ENCODE results near the gene WNK2.
"Not testable (repeated sequence)": the region's sequence is repeated elsewhere in the genome, so short reads cannot be mapped to it uniquely, and the experiment has no call there.

WNK2 gene

DNA sequence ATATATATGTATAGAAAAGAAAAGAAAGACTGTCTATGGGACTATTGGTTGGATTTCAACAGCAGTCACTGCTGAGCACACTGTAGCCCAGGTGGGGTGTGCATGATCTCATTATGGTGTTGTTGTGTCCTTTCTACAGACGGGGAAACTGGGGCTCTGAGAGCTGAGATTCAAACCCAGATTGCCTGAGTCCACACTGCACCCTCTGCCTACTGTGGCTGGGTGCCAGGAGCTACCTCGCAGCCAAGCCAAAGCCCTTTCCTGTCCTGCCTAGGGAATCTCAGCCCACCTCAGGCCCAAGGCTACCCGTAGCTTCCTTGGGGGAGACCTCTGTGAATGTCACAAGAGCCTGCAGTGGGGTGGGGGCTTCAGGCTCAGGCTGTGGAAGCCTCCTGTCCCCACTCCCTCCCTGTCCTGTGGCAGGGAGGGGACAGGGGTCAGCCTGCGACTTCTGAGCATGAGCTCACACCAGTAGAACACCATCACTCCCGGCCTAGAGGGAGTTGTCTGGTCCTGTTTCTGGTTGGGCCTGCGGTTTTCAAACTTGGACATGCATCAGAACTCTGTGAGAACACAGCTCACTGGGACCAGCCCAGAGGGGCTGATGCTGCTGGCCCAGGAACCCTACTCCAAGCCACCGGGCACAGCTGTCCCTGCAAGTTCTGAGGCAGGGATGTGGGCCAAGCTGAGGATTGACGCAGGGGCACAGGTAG lies 42.0 kb upstream of the WNK2 start:
- H3K36me3 ChIP-seq (ENCODE audit: control insufficient read depth in 2 of 2, insufficient read depth in 1 of 2, low read length in 2 of 2): no peaks in the 10 kb centered on the region
- POLR2A ChIA-PET: interaction anchor here (1.0 to 1.4 kb wide), 2 partner anchors 8 to 22 kb away, joined by 3 read pairs; no protein-coding TSS in a partner anchor
- TF ChIP-seq MEIS1 (CRISPR knock-in tag; IDR thresholded peaks at IDR 0.05; ENCODE audit: borderline replicate concordance): no peak
- H3K9me3 ChIP-seq (ENCODE audit: control insufficient read depth, insufficient read depth, low read depth, low read length): no peaks in the 10 kb centered on the region
- H3K4me1 ChIP-seq (ENCODE audit: control insufficient read depth, insufficient read depth, low read length): no peaks in the 10 kb centered on the region
- H3K27ac ChIP-seq (ENCODE audit: extremely low read depth, low read depth, low read length): no peak overlapping the region
- no peak overlapping the region for H3K4me3 ChIP-seq (ENCODE audit: low read depth, low read length)
- CTCF ChIA-PET: interaction anchor here (0.6 to 5.9 kb wide), 3 partner anchors 12 to 136 kb away, joined by 3 to 30 read pairs (median 5); no protein-coding TSS in a partner anchor

DNA sequence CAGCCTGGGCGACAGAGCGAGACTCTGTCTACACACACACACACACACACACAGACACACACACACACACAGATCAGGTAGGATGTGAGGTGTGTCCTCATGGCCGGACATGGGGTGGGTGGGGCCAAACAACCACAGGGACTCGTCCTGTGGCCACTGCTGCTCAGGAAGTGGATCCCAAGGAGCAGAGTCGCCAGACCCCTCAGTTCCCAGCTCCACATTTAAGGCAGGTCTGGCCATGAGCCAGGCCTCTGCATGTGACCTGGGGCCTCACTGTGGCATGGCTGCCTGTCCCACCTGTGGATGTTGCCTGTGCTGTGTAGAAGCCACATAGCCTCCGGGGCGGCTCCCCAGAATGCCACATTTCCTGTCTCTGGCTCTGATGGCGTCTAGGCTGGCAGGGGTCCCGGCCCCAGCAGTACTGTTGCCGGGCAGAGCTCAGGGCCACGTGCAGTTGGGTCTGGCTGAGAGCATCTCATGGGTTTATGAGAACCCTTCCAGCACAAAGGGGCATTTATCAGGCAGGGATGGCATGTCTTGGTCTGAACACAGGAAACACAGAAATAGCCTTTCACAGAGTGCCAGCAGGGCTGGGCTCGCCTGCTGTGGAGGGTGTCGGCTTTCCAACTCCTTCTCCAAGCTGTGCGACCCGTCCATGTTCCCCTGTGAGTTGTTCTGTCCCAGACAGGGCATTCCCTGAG lies 40.0 kb upstream of the WNK2 start:
- ChIA-PET CTCF (interaction anchor here (1.2 kb wide), 2 partner anchors 9 to 10 kb away, joined by 4 read pairs; no protein-coding TSS in a partner anchor), POLR2A (interaction anchor here (1.0 kb wide), 1 partner anchor 10 kb away, joined by 4 read pairs; the partner anchor contains the start of gene NINJ1)
- H3K9me3 ChIP-seq (ENCODE audit: control insufficient read depth, insufficient read depth, low read depth, low read length): no peaks in the 10 kb centered on the region
- no peaks in the 10 kb centered on the region for H3K36me3 ChIP-seq (ENCODE audit: control insufficient read depth in 2 of 2, insufficient read depth in 1 of 2, low read length in 2 of 2)
- no peak for TF ChIP-seq ZNF514 (tag by site-specific recombination; IDR thresholded peaks at IDR 0.05)
- TF ChIP-seq SCRT1 (tag by site-specific recombination; IDR thresholded peaks at IDR 0.05; ENCODE audit: borderline replicate concordance): 0 out of 2 replicates have a peak, but pooled peaks have one; percentile 38
- peak; percentile 19; the same call in 1 of the 2 replicates for TF ChIP-seq ZNF600 (tag by site-specific recombination; IDR thresholded peaks at IDR 0.05)
- peak; percentile 60 for TF ChIP-seq ZIC2 (tag by site-specific recombination; IDR thresholded peaks at IDR 0.05)
- TF ChIP-seq ZFP37 (tag by site-specific recombination; IDR thresholded peaks at IDR 0.05): no peak
- peak; percentile 69 for TF ChIP-seq SCRT2 (tag by site-specific recombination; IDR thresholded peaks at IDR 0.05)
- no peak for TF ChIP-seq MYNN (tag by site-specific recombination; IDR thresholded peaks at IDR 0.05; ENCODE audit: borderline replicate concordance)
- no peak overlapping the region for H3K4me3 ChIP-seq (ENCODE audit: low read depth, low read length)
- no peaks in the 10 kb centered on the region for H3K4me1 ChIP-seq (ENCODE audit: control insufficient read depth, insufficient read depth, low read length)
- no peak overlapping the region for H3K27ac ChIP-seq (ENCODE audit: extremely low read depth, low read depth, low read length)

DNA sequence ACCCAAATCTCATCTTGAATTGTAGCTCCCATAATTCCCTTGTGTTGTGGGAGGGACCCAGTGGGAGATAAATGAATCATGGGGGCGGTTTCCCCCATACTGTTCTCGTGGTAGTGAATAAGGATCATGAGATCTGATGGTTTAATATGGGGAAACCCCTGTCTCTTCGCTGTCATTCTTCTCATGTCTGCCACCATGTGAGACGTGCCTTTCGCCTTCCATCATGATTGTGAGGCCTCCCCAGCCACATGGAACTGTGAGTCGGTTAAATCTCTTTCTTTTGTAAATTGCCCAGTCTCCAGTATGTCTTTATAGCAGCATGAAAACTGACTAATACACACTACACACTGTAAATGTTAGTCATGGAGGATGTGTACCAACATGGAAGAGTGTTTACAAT lies 37.2 kb upstream of the WNK2 start:
- H3K27ac ChIP-seq (ENCODE audit: extremely low read depth, low read depth, low read length); CTCF ChIA-PET; POLR2A ChIA-PET; H3K36me3 ChIP-seq (ENCODE audit: control insufficient read depth in 2 of 2, insufficient read depth in 1 of 2, low read length in 2 of 2); H3K4me1 ChIP-seq (ENCODE audit: control insufficient read depth, insufficient read depth, low read length); H3K4me3 ChIP-seq (ENCODE audit: low read depth, low read length); H3K9me3 ChIP-seq (ENCODE audit: control insufficient read depth, insufficient read depth, low read depth, low read length): not testable (repeated sequence)

DNA sequence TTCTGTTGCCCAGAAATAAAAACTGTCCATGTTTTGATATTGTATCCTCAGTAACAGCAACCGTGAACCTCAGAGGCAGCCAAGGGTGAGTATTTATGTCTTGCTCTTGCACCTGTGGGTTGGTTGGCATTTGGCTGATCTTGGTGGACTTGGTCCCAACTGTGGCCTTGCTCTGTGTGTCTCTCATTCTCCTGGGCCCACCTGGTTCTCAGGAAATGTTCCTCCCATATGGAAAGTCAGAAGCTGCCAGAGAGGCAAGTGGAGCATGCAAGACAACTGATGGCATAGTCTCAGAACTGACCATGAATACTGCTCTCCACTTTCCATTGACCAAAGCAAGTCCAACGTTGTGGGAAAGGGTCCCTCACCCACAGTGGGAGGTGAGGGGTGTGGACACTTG lies 36.3 kb upstream of the WNK2 start:
- Histone ChIP-seq H3K36me3 (ENCODE audit: control insufficient read depth in 2 of 2, insufficient read depth in 1 of 2, low read length in 2 of 2) (no peaks in the 10 kb centered on the region), H3K4me1 (ENCODE audit: control insufficient read depth, insufficient read depth, low read length) (no peaks in the 10 kb centered on the region), H3K27ac (ENCODE audit: extremely low read depth, low read depth, low read length) (no peak overlapping the region), H3K9me3 (ENCODE audit: control insufficient read depth, insufficient read depth, low read depth, low read length) (no peaks in the 10 kb centered on the region), H3K4me3 (ENCODE audit: low read depth, low read length) (no peak overlapping the region)
- TF ChIP-seq ZFP37 (tag by site-specific recombination; IDR thresholded peaks at IDR 0.05) (no peak), GLI4 (tag by site-specific recombination; IDR thresholded peaks at IDR 0.05) (no peak), SALL2 (tag by site-specific recombination; IDR thresholded peaks at IDR 0.05; ENCODE audit: borderline replicate concordance) (no peak), ZBTB21 (tag by site-specific recombination; IDR thresholded peaks at IDR 0.05) (no peak), ZNF302 (tag by site-specific recombination; IDR thresholded peaks at IDR 0.05; ENCODE audit: low read depth) (no peak), ZNF221 (tag by site-specific recombination; IDR thresholded peaks at IDR 0.05; ENCODE audit: borderline replicate concordance) (no peak), ZNF239 (tag by site-specific recombination; IDR thresholded peaks at IDR 0.05) (no peak)
- TF ChIP-seq, protein P1, sequence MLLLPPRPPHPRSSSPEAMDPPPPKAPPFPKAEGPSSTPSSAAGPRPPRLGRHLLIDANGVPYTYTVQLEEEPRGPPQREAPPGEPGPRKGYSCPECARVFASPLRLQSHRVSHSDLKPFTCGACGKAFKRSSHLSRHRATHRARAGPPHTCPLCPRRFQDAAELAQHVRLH (tag by site-specific recombination; IDR thresholded peaks at IDR 0.05): no peak
- TF ChIP-seq, protein P2, sequence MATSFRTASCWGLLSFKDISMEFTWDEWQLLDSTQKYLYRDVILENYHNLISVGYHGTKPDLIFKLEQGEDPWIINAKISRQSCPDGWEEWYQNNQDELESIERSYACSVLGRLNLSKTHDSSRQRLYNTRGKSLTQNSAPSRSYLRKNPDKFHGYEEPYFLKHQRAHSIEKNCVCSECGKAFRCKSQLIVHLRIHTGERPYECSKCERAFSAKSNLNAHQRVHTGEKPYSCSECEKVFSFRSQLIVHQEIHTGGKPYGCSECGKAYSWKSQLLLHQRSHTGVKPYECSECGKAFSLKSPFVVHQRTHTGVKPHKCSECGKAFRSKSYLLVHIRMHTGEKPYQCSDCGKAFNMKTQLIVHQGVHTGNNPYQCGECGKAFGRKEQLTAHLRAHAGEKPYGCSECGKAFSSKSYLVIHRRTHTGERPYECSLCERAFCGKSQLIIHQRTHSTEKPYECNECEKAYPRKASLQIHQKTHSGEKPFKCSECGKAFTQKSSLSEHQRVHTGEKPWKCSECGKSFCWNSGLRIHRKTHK (tag by site-specific recombination; IDR thresholded peaks at IDR 0.05): no peak
- TF ChIP-seq, protein P3, sequence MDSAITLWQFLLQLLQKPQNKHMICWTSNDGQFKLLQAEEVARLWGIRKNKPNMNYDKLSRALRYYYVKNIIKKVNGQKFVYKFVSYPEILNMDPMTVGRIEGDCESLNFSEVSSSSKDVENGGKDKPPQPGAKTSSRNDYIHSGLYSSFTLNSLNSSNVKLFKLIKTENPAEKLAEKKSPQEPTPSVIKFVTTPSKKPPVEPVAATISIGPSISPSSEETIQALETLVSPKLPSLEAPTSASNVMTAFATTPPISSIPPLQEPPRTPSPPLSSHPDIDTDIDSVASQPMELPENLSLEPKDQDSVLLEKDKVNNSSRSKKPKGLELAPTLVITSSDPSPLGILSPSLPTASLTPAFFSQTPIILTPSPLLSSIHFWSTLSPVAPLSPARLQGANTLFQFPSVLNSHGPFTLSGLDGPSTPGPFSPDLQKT (IDR thresholded peaks at IDR 0.05; ENCODE audit: borderline replicate concordance, low read depth, low read length): no peak
- TF ChIP-seq, protein P4, sequence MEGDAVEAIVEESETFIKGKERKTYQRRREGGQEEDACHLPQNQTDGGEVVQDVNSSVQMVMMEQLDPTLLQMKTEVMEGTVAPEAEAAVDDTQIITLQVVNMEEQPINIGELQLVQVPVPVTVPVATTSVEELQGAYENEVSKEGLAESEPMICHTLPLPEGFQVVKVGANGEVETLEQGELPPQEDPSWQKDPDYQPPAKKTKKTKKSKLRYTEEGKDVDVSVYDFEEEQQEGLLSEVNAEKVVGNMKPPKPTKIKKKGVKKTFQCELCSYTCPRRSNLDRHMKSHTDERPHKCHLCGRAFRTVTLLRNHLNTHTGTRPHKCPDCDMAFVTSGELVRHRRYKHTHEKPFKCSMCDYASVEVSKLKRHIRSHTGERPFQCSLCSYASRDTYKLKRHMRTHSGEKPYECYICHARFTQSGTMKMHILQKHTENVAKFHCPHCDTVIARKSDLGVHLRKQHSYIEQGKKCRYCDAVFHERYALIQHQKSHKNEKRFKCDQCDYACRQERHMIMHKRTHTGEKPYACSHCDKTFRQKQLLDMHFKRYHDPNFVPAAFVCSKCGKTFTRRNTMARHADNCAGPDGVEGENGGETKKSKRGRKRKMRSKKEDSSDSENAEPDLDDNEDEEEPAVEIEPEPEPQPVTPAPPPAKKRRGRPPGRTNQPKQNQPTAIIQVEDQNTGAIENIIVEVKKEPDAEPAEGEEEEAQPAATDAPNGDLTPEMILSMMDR (tag by site-specific recombination; IDR thresholded peaks at IDR 0.05): no peak
- ChIA-PET POLR2A (no interaction called here), CTCF (no interaction called here)

Data from HEK293 (cell line).